GM19395 (cell line): ENCODE measurements around the gene TLR10.
"Not testable (repeated sequence)": the region's sequence is repeated elsewhere in the genome, so short reads cannot be mapped to it uniquely, and the experiment has no call there.

Experiments
- ATAC-seq: cut with Tn5 transposase; IDR thresholded peaks from one replicate; pipeline ENCODE4 v1.9.1; 2021; ENCODE audit warnings: mild to moderate bottlenecking, moderate library complexity; ENCODE audit not compliant: unreplicated experiment

Gene TLR10

GRCh38 chr4:38768968-38769394, 13.8 kb downstream of the TLR10 start:
- no peak for ATAC-seq

DNA sequence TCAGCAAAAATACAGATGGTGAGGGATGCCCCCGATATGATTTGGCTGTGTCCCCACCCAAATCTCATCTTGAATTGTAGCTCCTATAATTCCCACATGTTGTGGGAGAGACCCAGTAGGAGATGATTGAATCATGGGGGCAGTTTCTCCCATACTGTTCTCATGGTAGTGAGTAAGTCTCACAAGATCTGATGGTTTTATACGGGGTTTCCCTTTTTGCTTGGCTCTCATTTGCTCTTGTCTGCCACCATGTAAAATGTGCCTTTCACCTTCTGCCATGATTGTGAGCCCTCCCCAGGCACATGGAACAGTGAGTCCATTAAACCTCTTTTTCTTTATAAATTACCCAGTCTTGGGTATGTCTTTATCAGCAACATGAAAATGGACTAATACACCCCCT, 15.8 kb downstream of the TLR10 start:
- not testable (repeated sequence) for ATAC-seq

DNA sequence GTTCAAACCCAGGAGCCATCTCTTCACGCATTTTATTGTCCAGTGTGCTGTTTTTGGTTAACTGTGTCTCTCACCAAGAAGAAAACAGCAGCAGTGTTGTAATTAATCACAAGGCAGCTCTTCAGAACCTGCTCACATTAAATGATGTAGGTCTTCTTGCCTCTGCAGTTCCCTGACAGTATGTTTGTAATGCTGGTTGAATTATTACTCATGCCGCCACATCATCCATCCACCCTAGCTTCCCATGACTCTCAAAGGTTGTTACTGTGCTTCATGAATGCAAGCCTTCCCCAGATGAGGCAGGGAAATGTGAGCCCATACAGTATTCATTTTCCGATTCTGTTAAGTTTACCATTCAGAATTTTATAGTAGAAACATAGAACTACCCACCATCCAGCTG, 17.4 kb downstream of the TLR10 start:
- no peak for ATAC-seq

DNA sequence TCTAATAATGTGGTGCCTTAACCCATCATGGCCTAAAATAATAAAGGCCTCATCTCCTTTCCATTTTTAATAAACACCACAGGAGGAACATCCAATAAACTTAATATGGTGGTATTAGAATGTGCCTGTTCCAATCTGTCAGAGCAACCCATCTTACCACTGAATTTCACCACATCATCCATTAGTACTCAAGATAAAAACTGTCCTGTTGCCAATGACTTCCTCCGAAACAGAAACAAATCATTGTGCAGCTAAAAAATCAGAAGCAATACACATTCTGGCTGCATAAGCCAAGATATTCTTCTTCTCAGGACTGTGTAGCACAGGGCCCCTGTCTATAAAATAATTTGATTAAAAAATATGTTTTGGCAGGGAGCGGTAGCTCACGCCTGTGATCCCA, 18.5 kb downstream of the TLR10 start:
- no peak for ATAC-seq

DNA sequence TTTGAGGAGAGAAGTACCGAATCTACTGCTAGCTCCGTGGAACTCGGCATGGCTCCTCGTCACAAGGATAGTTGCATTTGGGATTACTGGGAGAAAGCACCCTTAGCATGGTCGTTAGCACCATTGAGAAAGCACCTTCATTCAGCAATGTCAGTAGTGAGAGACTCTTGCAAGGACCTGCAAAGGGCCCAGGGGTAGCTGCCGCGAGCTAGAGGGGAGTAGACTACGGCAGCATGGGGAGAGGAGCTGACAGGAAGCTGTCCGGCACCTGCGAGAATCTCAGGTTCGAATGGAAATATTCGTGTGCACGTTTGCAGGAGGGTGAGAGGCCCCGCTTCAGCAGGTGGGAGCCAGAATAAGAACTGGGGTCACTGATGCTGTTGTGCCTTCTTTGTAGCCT, 20.2 kb downstream of the TLR10 start:
- ATAC-seq: peak; percentile 39

GRCh38 chr4:38759790-38760122, 23.0 kb downstream of the TLR10 start:
- ATAC-seq: no peak

DNA sequence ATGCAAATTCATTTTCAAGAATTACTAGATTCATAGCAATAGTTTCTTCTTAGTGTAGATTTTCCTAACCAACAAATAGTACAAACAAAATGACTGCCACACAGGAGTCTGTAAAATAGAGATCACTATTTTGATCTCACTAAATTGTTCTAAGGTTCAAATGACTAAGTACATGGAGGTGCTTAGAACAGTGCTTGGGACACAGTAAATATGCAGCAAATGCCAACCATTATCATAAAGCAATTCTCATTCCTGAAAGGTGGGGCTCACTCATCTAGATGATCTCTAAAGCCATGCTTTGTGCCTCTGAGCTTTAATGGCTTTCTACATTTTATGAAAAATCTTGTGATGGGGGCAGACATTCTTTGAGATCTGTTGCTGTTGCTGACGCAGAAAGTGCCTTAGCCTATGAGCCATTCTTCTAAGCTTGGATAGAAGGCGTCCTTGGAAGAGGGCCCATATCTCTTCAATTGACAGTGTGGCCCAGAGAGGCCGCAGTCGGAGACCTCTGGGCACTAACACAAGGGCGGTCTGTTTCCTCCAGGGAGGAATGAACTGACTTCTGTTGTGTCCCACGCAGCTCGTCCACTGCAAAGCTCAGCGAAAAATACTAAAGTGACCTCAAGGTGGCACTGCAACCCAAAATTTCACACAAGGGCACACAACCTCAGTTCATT, 23.5 kb downstream of the TLR10 start:
- ATAC-seq: no peak

DNA sequence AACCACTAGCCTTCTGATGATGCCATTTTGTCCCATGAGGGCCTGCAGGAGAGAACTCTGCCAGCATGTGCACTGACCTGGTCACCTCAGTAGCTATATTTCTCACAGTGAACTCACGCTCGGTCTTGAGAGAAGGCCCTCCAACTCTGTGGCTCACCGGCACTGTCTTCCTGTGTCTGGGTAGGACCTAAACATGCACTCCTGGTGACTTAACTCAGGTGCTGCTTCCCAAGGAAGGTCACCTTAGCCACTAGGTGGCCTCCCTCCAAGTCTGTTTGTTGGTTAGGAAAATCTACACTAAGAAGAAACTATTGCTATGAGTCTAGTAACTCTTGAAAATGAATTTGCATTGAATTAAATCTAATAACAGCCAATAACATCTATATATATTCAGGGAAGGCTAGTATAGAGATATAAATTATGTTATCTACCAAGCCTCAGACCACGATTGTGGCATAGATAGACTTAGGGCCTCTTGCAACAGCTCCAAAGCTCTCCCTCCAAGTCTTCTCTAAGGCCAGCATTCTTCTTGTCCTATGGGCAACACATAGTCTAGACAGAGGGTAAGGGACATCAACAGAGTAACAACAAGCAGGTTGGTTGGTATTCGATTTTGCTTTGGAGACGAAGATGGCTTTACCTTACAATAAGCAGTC, 24.7 kb downstream of the TLR10 start:
- ATAC-seq: no peak

- ATAC-seq: no peak
Measured at GRCh38 chr4:38752941-38753806, 29.6 kb downstream of the TLR10 start.

GRCh38 chr4:38752372-38752940, 30.3 kb downstream of the TLR10 start:
- peak; percentile 97 for ATAC-seq

- no peak for ATAC-seq
Measured at GRCh38 chr4:38751341-38752010, 31.3 kb downstream of the TLR10 start.

DNA sequence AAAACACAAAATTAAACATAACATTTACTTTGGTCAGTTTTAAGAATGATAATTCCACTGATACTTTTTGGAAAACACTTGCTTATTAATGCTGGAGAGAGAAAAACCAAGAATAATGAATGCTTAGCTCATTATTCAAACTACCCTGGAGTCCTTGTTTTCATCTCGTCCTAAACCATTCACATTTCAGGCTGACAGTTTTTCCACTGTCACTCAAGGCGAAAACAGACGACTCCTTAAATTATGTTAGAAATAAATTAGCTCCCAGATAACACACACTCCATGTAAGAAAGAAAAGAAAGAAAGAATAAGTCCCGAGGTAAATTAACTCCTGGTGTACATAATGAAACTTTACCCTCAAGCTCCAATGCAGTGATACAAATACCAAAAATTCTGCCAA, 33.5 kb downstream of the TLR10 start:
- ATAC-seq: no peak

GRCh38 chr4:38747629-38748028, 35.2 kb downstream of the TLR10 start:
- no peak for ATAC-seq

DNA sequence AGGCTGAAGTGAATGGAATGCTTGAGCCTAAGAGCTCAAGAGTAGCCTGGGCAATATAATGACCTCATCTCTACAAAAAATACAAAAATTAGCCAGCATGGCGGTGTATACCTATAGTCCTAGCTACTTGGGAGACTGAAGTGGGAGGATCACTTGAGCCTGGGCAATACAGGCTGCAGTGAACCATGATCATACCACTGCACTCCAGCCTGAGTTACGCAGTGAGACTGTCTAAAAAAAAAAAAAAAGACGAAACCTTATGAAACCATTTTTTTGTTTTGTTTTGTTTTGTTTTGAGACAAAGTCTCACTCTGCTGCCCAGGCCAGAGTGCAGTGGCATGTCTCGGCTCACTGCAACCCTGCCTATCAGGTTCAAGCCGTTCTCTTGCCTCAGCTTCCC, 36.9 kb downstream of the TLR10 start:
- ATAC-seq: no peak

GRCh38 chr4:38743866-38744265, 38.9 kb downstream of the TLR10 start:
- no peak for ATAC-seq

DNA sequence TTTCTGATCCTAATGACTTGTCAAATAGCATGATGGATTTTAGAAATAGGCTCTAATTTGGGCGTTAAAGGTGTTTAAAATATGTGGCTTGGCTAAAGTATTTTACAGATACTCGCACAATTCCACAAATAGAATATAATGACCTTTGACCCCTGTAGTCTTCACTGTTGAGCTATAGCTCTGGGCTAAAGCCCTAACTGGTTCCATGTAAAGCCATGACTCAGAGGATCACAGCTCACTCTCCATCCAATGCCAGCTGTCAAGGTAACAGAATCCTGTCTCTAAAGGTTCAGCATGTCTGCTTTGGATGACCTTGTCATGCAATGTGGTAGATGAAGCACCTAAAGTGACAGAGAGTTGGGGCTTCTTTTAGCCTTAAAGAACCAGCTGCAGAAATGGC, 42.5 kb downstream of the TLR10 start:
- ATAC-seq: no peak

DNA sequence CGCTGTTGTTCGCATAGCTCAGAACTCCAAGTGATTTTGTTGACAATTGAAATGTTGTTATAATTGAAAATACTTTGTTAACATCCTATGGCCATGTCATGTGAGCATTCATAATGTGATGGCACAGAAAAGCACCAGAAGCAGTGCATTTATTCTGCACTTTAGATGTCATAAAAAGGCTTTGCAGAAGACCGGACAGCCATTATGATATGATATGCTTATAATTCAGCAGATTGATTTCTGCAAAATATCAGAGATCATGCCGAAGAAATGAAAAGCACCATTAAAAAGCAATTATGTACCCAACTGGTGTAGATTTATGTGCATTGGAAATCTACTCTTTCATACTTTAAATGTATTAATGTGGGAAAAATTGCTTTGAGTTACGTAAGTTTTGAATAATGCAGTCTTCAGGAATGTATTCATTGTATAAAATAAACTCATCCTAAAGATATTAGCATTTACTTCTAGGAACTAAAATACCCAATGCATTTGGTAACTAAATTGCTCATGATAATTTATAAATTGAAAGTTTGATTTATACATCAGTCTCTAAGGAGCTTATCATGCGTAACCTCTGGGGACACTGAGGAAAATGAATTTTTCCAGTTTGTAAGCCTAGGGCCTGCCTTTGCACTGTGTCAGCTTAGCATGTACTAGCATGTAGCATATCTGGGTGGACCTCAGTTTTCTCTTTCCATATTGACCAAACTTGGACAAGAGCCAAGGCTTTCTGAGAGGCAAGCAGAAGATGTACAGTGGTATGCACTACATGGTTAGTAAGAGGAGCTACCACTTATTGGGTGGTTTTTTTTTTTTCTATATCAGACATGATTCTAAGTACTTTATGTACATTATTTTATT, 43.6 kb downstream of the TLR10 start:
- ATAC-seq: no peak

DNA sequence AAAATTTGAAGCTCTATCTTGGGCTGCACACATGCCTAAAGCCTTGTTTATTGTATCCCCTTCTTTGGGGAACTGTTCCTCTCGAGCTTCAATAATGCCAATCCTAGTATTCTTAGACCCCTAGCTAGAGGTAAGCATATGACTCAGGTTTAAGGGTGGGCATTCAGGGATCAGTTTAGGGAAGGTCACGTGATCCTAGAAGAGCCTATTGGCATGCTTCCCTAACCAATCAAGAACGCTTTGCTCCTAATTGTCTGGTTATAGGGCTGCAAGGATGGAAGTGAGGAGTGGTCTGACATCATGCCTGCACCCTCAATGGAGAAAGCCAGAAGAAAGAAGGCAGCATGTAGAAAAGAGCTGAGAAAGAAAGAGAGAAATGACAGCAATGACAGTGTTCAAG, 46.9 kb downstream of the TLR10 start:
- no peak for ATAC-seq

- no peak for ATAC-seq
Measured at GRCh38 chr4:38734911-38735310, 47.9 kb downstream of the TLR10 start.

DNA sequence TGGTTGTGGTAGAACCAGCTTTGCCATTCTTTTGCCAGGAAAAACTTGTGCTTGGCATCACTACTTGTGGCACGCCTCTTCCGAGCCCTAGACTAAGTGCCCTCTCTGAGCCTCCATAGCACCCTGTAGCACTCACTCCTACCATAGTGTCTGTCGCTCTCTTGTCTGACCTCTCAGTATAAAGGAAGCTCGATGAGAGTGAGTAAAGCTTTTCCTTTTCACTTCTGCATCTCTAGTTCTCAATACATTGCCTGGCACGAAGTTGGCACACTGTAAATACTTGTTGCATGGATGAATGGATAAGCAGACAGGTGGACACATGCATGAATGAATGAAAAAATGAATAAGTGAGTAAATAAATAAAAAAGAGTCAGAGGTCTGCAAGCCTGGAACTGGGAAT, 48.3 kb downstream of the TLR10 start:
- ATAC-seq: no peak
